HEK293 (cell line): ENCODE results near the gene MYLK.

ENCODE experiments used
- CTCF ChIP-seq: fragments of 450-650 bp; formaldehyde crosslinking; IDR thresholded peaks from 2 replicates; pipeline ENCODE4 v1.5.1; 2016; ENCODE audit warnings: missing biosample characterization, missing genetic modification characterization
- OSR2 ChIP-seq: fragments of 450-650 bp; formaldehyde crosslinking; IDR thresholded peaks from 2 replicates; pipeline ENCODE4 v1.5.1; 2016; ENCODE audit warnings: missing biosample characterization, missing genetic modification characterization
- YY1 ChIP-seq: fragments of 450-650 bp; formaldehyde crosslinking; IDR thresholded peaks from 2 replicates; pipeline ENCODE4 v1.5.1; 2018; ENCODE audit warnings: missing biosample characterization, missing genetic modification characterization
- ZBTB44 ChIP-seq: fragments of 450-650 bp; IDR thresholded peaks from 2 replicates; pipeline ENCODE4 v1.5.1; 2018; ENCODE audit warnings: missing biosample characterization, mild to moderate bottlenecking, missing genetic modification characterization
- ZBTB8A ChIP-seq: fragments of 450-650 bp; formaldehyde crosslinking; IDR thresholded peaks from 2 replicates; pipeline ENCODE4 v1.5.1; 2016; ENCODE audit warnings: missing biosample characterization, missing genetic modification characterization
- ZNF335 ChIP-seq: fragments of 450-650 bp; formaldehyde crosslinking; conservative IDR thresholded peaks from 2 replicates; pipeline ENCODE4 v1.5.1; 2016; ENCODE audit warnings: missing biosample characterization, missing genetic modification characterization
- ZNF585B ChIP-seq: fragments of 450-650 bp; formaldehyde crosslinking; IDR thresholded peaks from 2 replicates; pipeline ENCODE4 v1.5.1; 2016; ENCODE audit warnings: missing biosample characterization, missing genetic modification characterization
- ZNF768 ChIP-seq: fragments of 450-650 bp; formaldehyde crosslinking; IDR thresholded peaks from 2 replicates; pipeline ENCODE4 v1.5.1; 2018; ENCODE audit warnings: missing biosample characterization, mild to moderate bottlenecking, missing genetic modification characterization
- ZNF837 ChIP-seq: fragments of 450-650 bp; formaldehyde crosslinking; IDR thresholded peaks from 2 replicates; pipeline ENCODE4 v1.5.1; 2016; ENCODE audit warnings: missing biosample characterization, missing genetic modification characterization
- TF ChIP-seq, protein P1 (sequence below): fragments of 450-650 bp; formaldehyde crosslinking; IDR thresholded peaks from 2 replicates; pipeline ENCODE4 v1.5.1; 2016; ENCODE audit warnings: missing biosample characterization, missing genetic modification characterization, low read depth

GRCh38 chr3:123792473-123793201 is 91.5 kb downstream of the MYLK start:
- TF ChIP-seq CTCF (tag by site-specific recombination) (no peak), ZBTB8A (tag by site-specific recombination) (no peak), OSR2 (no peak), ZNF768 (no peak), ZNF335 (tag by site-specific recombination) (no peak), ZNF837 (tag by site-specific recombination) (no peak), ZNF585B (tag by site-specific recombination) (no peak), YY1 (tag by site-specific recombination) (no peak), ZBTB44 (tag by site-specific recombination) (no peak)
- TF ChIP-seq, protein P1, sequence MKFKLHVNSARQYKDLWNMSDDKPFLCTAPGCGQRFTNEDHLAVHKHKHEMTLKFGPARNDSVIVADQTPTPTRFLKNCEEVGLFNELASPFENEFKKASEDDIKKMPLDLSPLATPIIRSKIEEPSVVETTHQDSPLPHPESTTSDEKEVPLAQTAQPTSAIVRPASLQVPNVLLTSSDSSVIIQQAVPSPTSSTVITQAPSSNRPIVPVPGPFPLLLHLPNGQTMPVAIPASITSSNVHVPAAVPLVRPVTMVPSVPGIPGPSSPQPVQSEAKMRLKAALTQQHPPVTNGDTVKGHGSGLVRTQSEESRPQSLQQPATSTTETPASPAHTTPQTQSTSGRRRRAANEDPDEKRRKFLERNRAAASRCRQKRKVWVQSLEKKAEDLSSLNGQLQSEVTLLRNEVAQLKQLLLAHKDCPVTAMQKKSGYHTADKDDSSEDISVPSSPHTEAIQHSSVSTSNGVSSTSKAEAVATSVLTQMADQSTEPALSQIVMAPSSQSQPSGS (tag by site-specific recombination) = no peak
